ENCODE measurements around the gene THADA. TPM values are rescaled to one million over a fixed set of nuclear protein-coding genes. Genes with fewer than 3 reads are reported as not detected.

THADA gene
- total RNA-seq, 1 experiment from 2014 or later: 20.1 TPM

GRCh38 chr2:43197588-43197896 is 398.3 kb downstream of the THADA start:
- H4K20me1 ChIP-seq (ENCODE audit: control insufficient read depth, insufficient read depth, insufficient read length): no peaks in the 10 kb centered on the region
- no peak overlapping the region for H3T11ph ChIP-seq (ENCODE audit: low read length)
- peak overlapping the region in 1 of 3 experiments; percentile 0; a peak in 1 of 7 replicates for H3K27ac Mint-ChIP-seq
- no peak overlapping the region for H2AFZ ChIP-seq (ENCODE audit: low read length)
- H3K4ac ChIP-seq (ENCODE audit: low read depth, low read length): no peak overlapping the region
- H2BK120ac ChIP-seq (ENCODE audit: low read depth, low read length, poor library complexity, severe bottlenecking): no peak overlapping the region
- H4K8ac ChIP-seq (replicated peaks; ENCODE audit: insufficient read length, low read depth, low read length): no peak overlapping the region
- no peak overlapping the region for H3K4me3 Mint-ChIP-seq
- no peaks in the 10 kb centered on the region for H3K23me2 ChIP-seq (ENCODE audit: insufficient read length, low read depth, low read length, poor library complexity, severe bottlenecking)
- no peaks in the 10 kb centered on the region for H3K9me3 ChIP-seq (ENCODE audit: control insufficient read depth, low read depth, low read length)
- H3K79me1 ChIP-seq (ENCODE audit: insufficient read depth, low read depth, low read length, poor library complexity, severe bottlenecking): no peaks in the 10 kb centered on the region
- no peak overlapping the region for H3K9ac ChIP-seq (ENCODE audit: extremely low read depth, insufficient read length, low read length)
- H3K9me3 Mint-ChIP-seq: no peaks in the 10 kb centered on the region
- no peak overlapping the region for H3K14ac ChIP-seq (ENCODE audit: insufficient read depth, low read length)
- no peak overlapping the region for H4K5ac ChIP-seq (ENCODE audit: insufficient read length, low read depth, low read length)
- no peak overlapping the region for H3K27ac ChIP-seq (ENCODE audit: insufficient read length, low read depth, low read length)
- H3K4me1 Mint-ChIP-seq: peaks cover 16 to 25% of the 10 kb centered on the region in 2 experiments
- no peaks in the 10 kb centered on the region for H3K27me3 Mint-ChIP-seq (ENCODE audit: low read depth)
- no peaks in the 10 kb centered on the region; the same call in none of the 2 replicates for H3K4me1 ChIP-seq (ENCODE audit: insufficient read depth, low read length)
- H2BK20ac ChIP-seq (ENCODE audit: low read depth, low read length, poor library complexity, severe bottlenecking): no peak overlapping the region
- WGBS (ENCODE audit: extremely low coverage, insufficient read length, low lambda C conversion rate): no CpG with 5 or more reads among the region's 5 CpGs
- H3K36me3 Mint-ChIP-seq (ENCODE audit: insufficient read depth in 1 of 3, low read depth in 3 of 3): no peaks in the 10 kb centered on the region
- no peak overlapping the region for H2BK15ac ChIP-seq (ENCODE audit: low read depth, low read length)
- no peaks in the 10 kb centered on the region for H3K79me2 ChIP-seq (ENCODE audit: insufficient read depth, low read length)
- no peak overlapping the region for H3K56ac ChIP-seq (ENCODE audit: insufficient read length, low read depth, low read length)
- no peak overlapping the region for H3K4me2 ChIP-seq (ENCODE audit: insufficient read depth, insufficient read length, low read length)
- no peak overlapping the region for H2BK12ac ChIP-seq (ENCODE audit: insufficient read length, low read depth, low read length)
- H3K18ac ChIP-seq (ENCODE audit: insufficient read length, low read depth, low read length): no peak overlapping the region
- no peak overlapping the region for H4K91ac ChIP-seq (ENCODE audit: insufficient read length, low read depth, low read length)
- H2AK5ac ChIP-seq (ENCODE audit: insufficient read length, low read length): no peak overlapping the region
- H2BK5ac ChIP-seq (ENCODE audit: insufficient read length, low read length): no peak overlapping the region
- H3K23ac ChIP-seq (ENCODE audit: insufficient read length, low read depth, low read length): no peak overlapping the region
- no peak for DNase-seq
- H3K27me3 ChIP-seq (ENCODE audit: insufficient read depth, low read length): no peaks in the 10 kb centered on the region
- TF ChIP-seq CTCF (conservative IDR thresholded peaks at IDR 0.05): no peak

Data from H9 (cell line).